Mucosa of stomach (tissue), 1 donor: ENCODE data around the gene LIPA.

Source experiments
- H3K27me3 ChIP-seq: one replicate; pipeline ENCODE4 v1.7.0; 2013; ENCODE audit warnings: mild to moderate bottlenecking, low read length; ENCODE audit not compliant: control insufficient read depth, insufficient read depth
- H3K36me3 ChIP-seq: one replicate; pipeline ENCODE4 v1.7.0; 2013; ENCODE audit warnings: low read length; ENCODE audit not compliant: control insufficient read depth, insufficient read depth
- H3K4me1 ChIP-seq: one replicate; pipeline ENCODE4 v1.7.0; 2013; ENCODE audit warnings: mild to moderate bottlenecking, low read length; ENCODE audit not compliant: control insufficient read depth, insufficient read depth
- H3K4me3 ChIP-seq: one replicate; pipeline ENCODE4 v1.7.0; 2013; ENCODE audit warnings: low read length
- H3K9ac ChIP-seq: one replicate; pipeline ENCODE4 v1.7.0; 2013; ENCODE audit warnings: mild to moderate bottlenecking, low read length, moderate library complexity
- H3K9me3 ChIP-seq: one replicate; pipeline ENCODE4 v1.7.0; 2013; ENCODE audit warnings: mild to moderate bottlenecking, low read length, moderate library complexity; ENCODE audit not compliant: control insufficient read depth
- donor health status: Pancreatic carcinoma.

LIPA gene

GRCh38 chr10:89213191-89213808, 38.3 kb downstream of the LIPA start:
- Histone ChIP-seq H3K9me3 (no peaks in the 10 kb centered on the region), H3K27me3 (peaks cover 26% of the 10 kb centered on the region), H3K36me3 (no peaks in the 10 kb centered on the region), H3K9ac (no peak overlapping the region), H3K4me1 (peaks cover 8% of the 10 kb centered on the region), H3K4me3 (no peak overlapping the region)

- Histone ChIP-seq H3K4me1 (peaks cover 21% of the 10 kb centered on the region), H3K9ac (no peak overlapping the region), H3K36me3 (no peaks in the 10 kb centered on the region)
Measured at GRCh38 chr10:89210794-89211425, 40.7 kb downstream of the LIPA start.

GRCh38 chr10:89209718-89210117, 41.9 kb downstream of the LIPA start:
- Histone ChIP-seq H3K9ac (no peak overlapping the region), H3K27me3 (peaks cover 62% of the 10 kb centered on the region), H3K4me1 (peaks cover 21% of the 10 kb centered on the region), H3K9me3 (no peaks in the 10 kb centered on the region), H3K36me3 (no peaks in the 10 kb centered on the region), H3K4me3 (no peak overlapping the region)

More at GRCh38 chr10:89210794-89211425, 40.7 kb downstream of the LIPA start:
- H3K27me3 ChIP-seq = peaks cover 50% of the 10 kb centered on the region
- H3K4me3 ChIP-seq = no peak overlapping the region
- H3K9me3 ChIP-seq = no peaks in the 10 kb centered on the region

GRCh38 chr10:89207801-89208551, 43.6 kb downstream of the LIPA start:
- H3K9ac ChIP-seq = peak overlapping the region; percentile 6
- H3K4me3 ChIP-seq = peak overlapping the region; percentile 18
- H3K36me3 ChIP-seq = no peaks in the 10 kb centered on the region
- peaks cover 21% of the 10 kb centered on the region for H3K4me1 ChIP-seq
- peaks cover 77% of the 10 kb centered on the region for H3K27me3 ChIP-seq
- H3K9me3 ChIP-seq = no peaks in the 10 kb centered on the region

- Histone ChIP-seq H3K9me3 (no peaks in the 10 kb centered on the region), H3K4me1 (peaks cover 21% of the 10 kb centered on the region), H3K9ac (peak within 1 kb of the TSS; percentile 6), H3K4me3 (peak within 1 kb of the TSS; percentile 18), H3K27me3 (peaks cover 83% of the 10 kb centered on the region), H3K36me3 (no peaks in the 10 kb centered on the region)
Measured at GRCh38 chr10:89207181-89207800, 44.3 kb downstream of the LIPA start, which contains the start of gene CH25H. TSS of gene CH25H (minus strand) at chr10:89207317. CDS start at chr10:89207292, 25 bp downstream.

- Histone ChIP-seq H3K9me3 (no peaks in the 10 kb centered on the region), H3K9ac (peak overlapping the region; percentile 6), H3K4me3 (peak overlapping the region; percentile 18), H3K27me3 (peaks cover 90% of the 10 kb centered on the region), H3K4me1 (peaks cover 21% of the 10 kb centered on the region), H3K36me3 (no peaks in the 10 kb centered on the region)
Measured at GRCh38 chr10:89206402-89207180, 45.0 kb downstream of the LIPA start.

- H3K4me1 ChIP-seq = peaks cover 21% of the 10 kb centered on the region
- H3K9ac ChIP-seq = no peak overlapping the region
- peaks cover 89% of the 10 kb centered on the region for H3K27me3 ChIP-seq
- no peaks in the 10 kb centered on the region for H3K36me3 ChIP-seq
- no peak overlapping the region for H3K4me3 ChIP-seq
- H3K9me3 ChIP-seq = no peaks in the 10 kb centered on the region
Measured at GRCh38 chr10:89204621-89205185, 46.9 kb downstream of the LIPA start.

- H3K27me3 ChIP-seq = peaks cover 86% of the 10 kb centered on the region
- H3K9me3 ChIP-seq = no peaks in the 10 kb centered on the region
- no peak overlapping the region for H3K4me3 ChIP-seq
- peaks cover 17% of the 10 kb centered on the region for H3K4me1 ChIP-seq
- H3K9ac ChIP-seq = no peak overlapping the region
- no peaks in the 10 kb centered on the region for H3K36me3 ChIP-seq
Measured at GRCh38 chr10:89203237-89203636, 48.3 kb downstream of the LIPA start.

- no peak overlapping the region for H3K9ac ChIP-seq
- no peaks in the 10 kb centered on the region for H3K36me3 ChIP-seq
- H3K27me3 ChIP-seq = peaks cover 83% of the 10 kb centered on the region
- H3K4me1 ChIP-seq = peaks cover 7% of the 10 kb centered on the region
- no peaks in the 10 kb centered on the region for H3K9me3 ChIP-seq
- no peak overlapping the region for H3K4me3 ChIP-seq
Measured at GRCh38 chr10:89202033-89202425, 49.5 kb downstream of the LIPA start.

- no peaks in the 10 kb centered on the region for H3K36me3 ChIP-seq
- H3K27me3 ChIP-seq = peaks cover 77% of the 10 kb centered on the region
- H3K9ac ChIP-seq = no peak overlapping the region
- H3K4me1 ChIP-seq = peaks cover 2% of the 10 kb centered on the region
- H3K4me3 ChIP-seq = no peak overlapping the region
- H3K9me3 ChIP-seq = no peaks in the 10 kb centered on the region
Measured at GRCh38 chr10:89201345-89202032, 50.1 kb downstream of the LIPA start.

GRCh38 chr10:89197473-89197872, 54.1 kb downstream of the LIPA start:
- Histone ChIP-seq H3K36me3 (no peaks in the 10 kb centered on the region), H3K4me1 (no peaks in the 10 kb centered on the region), H3K9ac (no peak overlapping the region), H3K4me3 (no peak overlapping the region), H3K9me3 (no peaks in the 10 kb centered on the region), H3K27me3 (peaks cover 45% of the 10 kb centered on the region)
